HEK293 (cell line): ENCODE data around the gene RNASE3.

Experiments
- CTCF ChIA-PET: fragments of 350-600 bp; formaldehyde crosslinking; extraction: SDS; loops from one replicate; lab custom pipeline; 2021; ENCODE audit warnings: antibody characterized with exemption; lab: Yijun Ruan, JAX
- POLR2A ChIA-PET: fragments of 300-600 bp; formaldehyde crosslinking; extraction: SDS; loops from one replicate; lab custom pipeline; 2020; ENCODE audit warnings: antibody characterized with exemption, inconsistent platforms; lab: Yijun Ruan, JAX
- H3K27ac ChIP-seq: fragments of 200-500 bp; sonication (Bioruptor generic); 2 replicates; pipeline ENCODE4 v1.5.1; 2014; ENCODE audit warnings: low read depth, low read length, control low read depth, inconsistent platforms; ENCODE audit errors: extremely low read depth
- H3K36me3 ChIP-seq, 2 experiments: fragments of 200-500 bp in 1 of 2; sonication (Bioruptor generic) in 1 of 2; 1 replicate in 1 of 2; 2 replicates in 1 of 2; pipeline ENCODE4 v1.5.1; 2014 to 2017; ENCODE audit warnings: inconsistent platforms in 2 of 2, low read length in 2 of 2; ENCODE audit not compliant: control insufficient read depth in 2 of 2, insufficient read depth in 1 of 2
- H3K4me1 ChIP-seq: fragments of 200-500 bp; sonication (Bioruptor generic); 2 replicates; pipeline ENCODE4 v1.5.1; 2014; ENCODE audit warnings: mild to moderate bottlenecking, low read length, inconsistent platforms; ENCODE audit not compliant: control insufficient read depth, insufficient read depth
- H3K4me3 ChIP-seq: 2 replicates; pipeline ENCODE4 v1.5.1; 2011; ENCODE audit warnings: low read depth, mild to moderate bottlenecking, control low read depth, low read length, moderate library complexity
- H3K9me3 ChIP-seq: fragments of 200-500 bp; sonication (Bioruptor generic); 2 replicates; pipeline ENCODE4 v1.5.1; 2014; ENCODE audit warnings: low read depth, low read length, inconsistent platforms; ENCODE audit not compliant: control insufficient read depth, insufficient read depth
- CTCF ChIP-seq: fragments of 450-650 bp; formaldehyde crosslinking; IDR thresholded peaks from 2 replicates; pipeline ENCODE4 v1.5.1; 2016; ENCODE audit warnings: missing biosample characterization, missing genetic modification characterization
- GLIS1 ChIP-seq: fragments of 450-650 bp; formaldehyde crosslinking; IDR thresholded peaks from 2 replicates; pipeline ENCODE4 v1.5.1; 2016; ENCODE audit warnings: missing biosample characterization, missing genetic modification characterization
- HOXA7 ChIP-seq: sonication (generic); formaldehyde crosslinking; IDR thresholded peaks from 2 replicates; pipeline ENCODE4 v1.8.1; 2022; ENCODE audit warnings: missing genetic modification reagents, borderline replicate concordance
- PRDM4 ChIP-seq: fragments of 450-650 bp; formaldehyde crosslinking; IDR thresholded peaks from 2 replicates; pipeline ENCODE4 v1.5.1; 2017; ENCODE audit warnings: missing biosample characterization, missing genetic modification characterization
- REST ChIP-seq: fragments of 450-650 bp; formaldehyde crosslinking; IDR thresholded peaks from 2 replicates; pipeline ENCODE4 v1.5.1; 2016; ENCODE audit warnings: missing biosample characterization, missing genetic modification characterization
- ZBTB17 ChIP-seq: fragments of 450-650 bp; formaldehyde crosslinking; IDR thresholded peaks from 2 replicates; pipeline ENCODE4 v1.5.1; 2016; ENCODE audit warnings: missing biosample characterization, missing genetic modification characterization
- ZBTB44 ChIP-seq: fragments of 450-650 bp; IDR thresholded peaks from 2 replicates; pipeline ENCODE4 v1.5.1; 2018; ENCODE audit warnings: missing biosample characterization, mild to moderate bottlenecking, missing genetic modification characterization
- ZBTB7A ChIP-seq: fragments of 450-650 bp; formaldehyde crosslinking; IDR thresholded peaks from 2 replicates; pipeline ENCODE4 v1.5.1; 2016; ENCODE audit warnings: low read depth, missing biosample characterization, missing genetic modification characterization
- ZEB2 ChIP-seq: fragments of 450-650 bp; formaldehyde crosslinking; IDR thresholded peaks from 2 replicates; pipeline ENCODE4 v1.5.1; 2016; ENCODE audit warnings: missing biosample characterization, missing genetic modification characterization
- ZNF10 ChIP-seq: fragments of 450-650 bp; formaldehyde crosslinking; IDR thresholded peaks from 2 replicates; pipeline ENCODE4 v1.5.1; 2017; ENCODE audit warnings: missing biosample characterization, missing genetic modification characterization
- ZNF24 ChIP-seq: fragments of 450-650 bp; formaldehyde crosslinking; IDR thresholded peaks from 2 replicates; pipeline ENCODE4 v1.5.1; 2016; ENCODE audit warnings: missing biosample characterization, missing genetic modification characterization
- ZNF654 ChIP-seq: fragments of 450-650 bp; formaldehyde crosslinking; IDR thresholded peaks from 2 replicates; pipeline ENCODE4 v1.5.1; 2016; ENCODE audit warnings: low read depth, missing biosample characterization, missing genetic modification characterization
- ZNF664 ChIP-seq: fragments of 450-650 bp; formaldehyde crosslinking; IDR thresholded peaks from 2 replicates; pipeline ENCODE4 v1.5.1; 2016; ENCODE audit warnings: missing biosample characterization, missing genetic modification characterization
- ZNF792 ChIP-seq: fragments of 450-650 bp; formaldehyde crosslinking; IDR thresholded peaks from 2 replicates; pipeline ENCODE4 v1.5.1; 2016; ENCODE audit warnings: missing biosample characterization, missing genetic modification characterization

RNASE3 gene

DNA sequence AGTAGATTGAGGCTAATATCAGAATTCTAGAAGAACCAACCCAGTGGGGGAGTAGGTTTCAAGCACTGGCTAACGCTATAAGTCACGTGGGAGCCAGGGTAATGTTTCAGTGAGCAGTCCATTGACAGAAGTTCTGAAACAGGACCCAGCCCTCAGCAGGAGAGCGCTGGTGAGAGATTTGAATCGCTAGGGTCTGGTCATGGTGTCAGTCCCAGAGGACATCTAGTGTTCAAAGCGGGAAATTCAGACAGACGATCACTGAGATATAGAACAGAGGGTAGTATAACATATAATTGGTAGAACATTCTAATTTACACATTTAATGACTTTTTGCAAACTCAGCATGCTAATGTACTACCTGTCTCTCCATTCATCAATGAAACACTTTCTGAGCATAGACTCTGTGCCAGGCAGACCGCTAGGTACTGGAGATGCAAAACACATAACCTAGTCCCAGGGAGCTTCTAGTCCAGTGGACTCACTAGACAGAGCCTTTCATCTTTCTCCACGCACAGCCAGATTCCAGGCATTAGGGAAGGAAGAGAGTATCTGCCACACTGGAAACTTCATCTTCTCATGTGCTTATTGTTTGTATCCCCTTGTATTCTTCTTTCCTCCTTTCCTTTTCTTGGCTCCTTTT lies 35.4 kb upstream of the RNASE3 start:
- TF ChIP-seq GLIS1 (tag by site-specific recombination), result peak; percentile 85
- 0 out of 2 replicates have a peak, but pooled peaks have one; percentile 22 for TF ChIP-seq ZEB2 (tag by site-specific recombination)
- TF ChIP-seq ZNF792 (tag by site-specific recombination), result no peak
- peak; percentile 55 for TF ChIP-seq ZBTB17 (tag by site-specific recombination)
- 0 out of 2 replicates have a peak, but pooled peaks have one; percentile 38 for TF ChIP-seq ZNF10 (tag by site-specific recombination)
- peak; percentile 94 for TF ChIP-seq REST
- TF ChIP-seq ZNF654 (tag by site-specific recombination), result peak; percentile 75
- no peak for TF ChIP-seq ZBTB44 (tag by site-specific recombination)
- no peak for TF ChIP-seq PRDM4 (tag by site-specific recombination)
- TF ChIP-seq CTCF (tag by site-specific recombination), result 0 out of 2 replicates have a peak, but pooled peaks have one; percentile 21
- no peak overlapping the region for H3K27ac ChIP-seq
- no peaks in the 10 kb centered on the region for H3K36me3 ChIP-seq
- no peak overlapping the region for H3K4me3 ChIP-seq
- H3K4me1 ChIP-seq, result no peaks in the 10 kb centered on the region
- no peaks in the 10 kb centered on the region for H3K9me3 ChIP-seq
- ChIA-PET CTCF (interaction anchor here (0.6 to 2.9 kb wide), 28 partner anchors 10 to 368 kb away, joined by 3 to 21 read pairs (median 4); no protein-coding TSS in a partner anchor), POLR2A (no interaction called here)

- TF ChIP-seq ZBTB7A (tag by site-specific recombination) (no peak), ZNF24 (tag by site-specific recombination) (no peak), ZNF664 (tag by site-specific recombination) (peak; percentile 95), HOXA7 (CRISPR knock-in tag) (no peak)
- H3K27ac ChIP-seq, result no peak overlapping the region
- POLR2A ChIA-PET, result interaction anchor here (0.5 kb wide), 1 partner anchor 13 kb away, joined by 5 read pairs; no protein-coding TSS in a partner anchor
Observed at GRCh38 chr14:20857207-20857606, 34.0 kb upstream of the RNASE3 start.

More at GRCh38 chr14:20857207-20857606, 34.0 kb upstream of the RNASE3 start:
- Histone ChIP-seq H3K36me3 (no peaks in the 10 kb centered on the region), H3K4me1 (no peaks in the 10 kb centered on the region), H3K9me3 (no peaks in the 10 kb centered on the region), H3K4me3 (no peak overlapping the region)
- CTCF ChIA-PET, result interaction anchor here (0.7 to 2.9 kb wide), 29 partner anchors 9 to 580 kb away, joined by 3 to 61 read pairs (median 8); partner anchors contain the start of gene RNASE8
